ENCODE data around the gene C2CD4A.

C2CD4A gene

GRCh38 chr15:62104401-62104800, 37.6 kb downstream of the C2CD4A start:
- H3K36me3 Mint-ChIP-seq (ENCODE audit: low read depth) = no peaks in the 10 kb centered on the region
- no peak overlapping the region for H3K27ac Mint-ChIP-seq
- H3K4me1 Mint-ChIP-seq (ENCODE audit: low read depth) = no peaks in the 10 kb centered on the region
- no peaks in the 10 kb centered on the region for H3K27me3 Mint-ChIP-seq (ENCODE audit: low read depth)
- no peak overlapping the region for H3K4me3 Mint-ChIP-seq
- no peaks in the 10 kb centered on the region for H3K9me3 Mint-ChIP-seq

- Mint-ChIP-seq H3K9me3 (no peaks in the 10 kb centered on the region), H3K4me1 (ENCODE audit: low read depth) (no peaks in the 10 kb centered on the region), H3K36me3 (ENCODE audit: low read depth) (no peaks in the 10 kb centered on the region), H3K27me3 (ENCODE audit: low read depth) (no peaks in the 10 kb centered on the region), H3K27ac (no peak overlapping the region), H3K4me3 (no peak overlapping the region)
These were observed 38.1 kb downstream of the C2CD4A start for GRCh38 chr15:62104846-62105245.

GRCh38 chr15:62105266-62105665, 38.5 kb downstream of the C2CD4A start:
- Mint-ChIP-seq H3K4me3 (no peak overlapping the region), H3K27me3 (ENCODE audit: low read depth) (no peaks in the 10 kb centered on the region), H3K9me3 (no peaks in the 10 kb centered on the region), H3K4me1 (ENCODE audit: low read depth) (no peaks in the 10 kb centered on the region), H3K36me3 (ENCODE audit: low read depth) (no peaks in the 10 kb centered on the region), H3K27ac (no peak overlapping the region)

GRCh38 chr15:62106096-62106495, 39.3 kb downstream of the C2CD4A start:
- Mint-ChIP-seq H3K4me3 (no peak overlapping the region), H3K36me3 (ENCODE audit: low read depth) (no peaks in the 10 kb centered on the region), H3K27me3 (ENCODE audit: low read depth) (no peaks in the 10 kb centered on the region), H3K27ac (no peak overlapping the region), H3K4me1 (ENCODE audit: low read depth) (peaks cover 4% of the 10 kb centered on the region), H3K9me3 (no peaks in the 10 kb centered on the region)

- no peaks in the 10 kb centered on the region for H3K36me3 Mint-ChIP-seq (ENCODE audit: low read depth)
- no peak overlapping the region for H3K27ac Mint-ChIP-seq
- no peaks in the 10 kb centered on the region for H3K9me3 Mint-ChIP-seq
- H3K27me3 Mint-ChIP-seq (ENCODE audit: low read depth) = no peaks in the 10 kb centered on the region
- H3K4me3 Mint-ChIP-seq = no peak overlapping the region
- peaks cover 4% of the 10 kb centered on the region for H3K4me1 Mint-ChIP-seq (ENCODE audit: low read depth)
These were observed 40.9 kb downstream of the C2CD4A start for GRCh38 chr15:62107571-62108121.

GRCh38 chr15:62108411-62108810, 41.6 kb downstream of the C2CD4A start:
- H3K4me3 Mint-ChIP-seq = no peak overlapping the region
- H3K27ac Mint-ChIP-seq = no peak overlapping the region
- H3K9me3 Mint-ChIP-seq = no peaks in the 10 kb centered on the region
- no peaks in the 10 kb centered on the region for H3K27me3 Mint-ChIP-seq (ENCODE audit: low read depth)
- H3K36me3 Mint-ChIP-seq (ENCODE audit: low read depth) = no peaks in the 10 kb centered on the region
- H3K4me1 Mint-ChIP-seq (ENCODE audit: low read depth) = peaks cover 4% of the 10 kb centered on the region

- Mint-ChIP-seq H3K4me3 (no peak overlapping the region), H3K9me3 (no peaks in the 10 kb centered on the region), H3K27me3 (ENCODE audit: low read depth) (no peaks in the 10 kb centered on the region), H3K27ac (no peak overlapping the region), H3K4me1 (ENCODE audit: low read depth) (peaks cover 4% of the 10 kb centered on the region), H3K36me3 (ENCODE audit: low read depth) (no peaks in the 10 kb centered on the region)
These were observed 42.7 kb downstream of the C2CD4A start for GRCh38 chr15:62109437-62109836.

- Mint-ChIP-seq H3K27me3 (ENCODE audit: low read depth) (no peaks in the 10 kb centered on the region), H3K36me3 (ENCODE audit: low read depth) (no peaks in the 10 kb centered on the region), H3K4me3 (no peak overlapping the region), H3K9me3 (no peaks in the 10 kb centered on the region), H3K27ac (no peak overlapping the region), H3K4me1 (ENCODE audit: low read depth) (peaks cover 4% of the 10 kb centered on the region)
These were observed 43.4 kb downstream of the C2CD4A start for GRCh38 chr15:62109982-62110851.

GRCh38 chr15:62112081-62112480, 45.3 kb downstream of the C2CD4A start:
- H3K36me3 Mint-ChIP-seq (ENCODE audit: low read depth) = no peaks in the 10 kb centered on the region
- H3K4me3 Mint-ChIP-seq = no peak overlapping the region
- H3K4me1 Mint-ChIP-seq (ENCODE audit: low read depth) = peaks cover 8% of the 10 kb centered on the region
- H3K9me3 Mint-ChIP-seq = no peaks in the 10 kb centered on the region
- H3K27ac Mint-ChIP-seq = no peak overlapping the region
- H3K27me3 Mint-ChIP-seq (ENCODE audit: low read depth) = no peaks in the 10 kb centered on the region

GRCh38 chr15:62112616-62113593, 46.1 kb downstream of the C2CD4A start:
- Mint-ChIP-seq H3K4me1 (ENCODE audit: low read depth) (peaks cover 8% of the 10 kb centered on the region), H3K9me3 (no peaks in the 10 kb centered on the region), H3K4me3 (no peak overlapping the region), H3K27ac (no peak overlapping the region), H3K27me3 (ENCODE audit: low read depth) (no peaks in the 10 kb centered on the region), H3K36me3 (ENCODE audit: low read depth) (no peaks in the 10 kb centered on the region)

- Mint-ChIP-seq H3K27ac (no peak overlapping the region), H3K4me1 (ENCODE audit: low read depth) (peaks cover 25% of the 10 kb centered on the region), H3K9me3 (no peaks in the 10 kb centered on the region), H3K36me3 (ENCODE audit: low read depth) (no peaks in the 10 kb centered on the region), H3K4me3 (no peak overlapping the region), H3K27me3 (ENCODE audit: low read depth) (no peaks in the 10 kb centered on the region)
These were observed 49.1 kb downstream of the C2CD4A start for GRCh38 chr15:62115847-62116246.

- Mint-ChIP-seq H3K36me3 (ENCODE audit: low read depth) (no peaks in the 10 kb centered on the region), H3K9me3 (no peaks in the 10 kb centered on the region), H3K4me1 (ENCODE audit: low read depth) (peaks cover 34% of the 10 kb centered on the region), H3K4me3 (no peak overlapping the region), H3K27me3 (ENCODE audit: low read depth) (no peaks in the 10 kb centered on the region), H3K27ac (no peak overlapping the region)
These were observed 51.9 kb downstream of the C2CD4A start for GRCh38 chr15:62118520-62119226.

- Mint-ChIP-seq H3K27me3 (ENCODE audit: low read depth) (no peaks in the 10 kb centered on the region), H3K27ac (peak overlapping the region; percentile 55), H3K4me3 (peak overlapping the region; percentile 19), H3K9me3 (no peaks in the 10 kb centered on the region), H3K36me3 (ENCODE audit: low read depth) (no peaks in the 10 kb centered on the region), H3K4me1 (ENCODE audit: low read depth) (peaks cover 40% of the 10 kb centered on the region)
These were observed 52.6 kb downstream of the C2CD4A start for GRCh38 chr15:62119227-62119864.

GRCh38 chr15:62119874-62120273, 53.1 kb downstream of the C2CD4A start:
- Mint-ChIP-seq H3K4me1 (ENCODE audit: low read depth) (peaks cover 46% of the 10 kb centered on the region), H3K4me3 (no peak overlapping the region), H3K36me3 (ENCODE audit: low read depth) (no peaks in the 10 kb centered on the region), H3K27ac (peak overlapping the region; percentile 55), H3K9me3 (no peaks in the 10 kb centered on the region), H3K27me3 (ENCODE audit: low read depth) (no peaks in the 10 kb centered on the region)
